Measurements from ENCODE around the gene NKX6-1.

DNA sequence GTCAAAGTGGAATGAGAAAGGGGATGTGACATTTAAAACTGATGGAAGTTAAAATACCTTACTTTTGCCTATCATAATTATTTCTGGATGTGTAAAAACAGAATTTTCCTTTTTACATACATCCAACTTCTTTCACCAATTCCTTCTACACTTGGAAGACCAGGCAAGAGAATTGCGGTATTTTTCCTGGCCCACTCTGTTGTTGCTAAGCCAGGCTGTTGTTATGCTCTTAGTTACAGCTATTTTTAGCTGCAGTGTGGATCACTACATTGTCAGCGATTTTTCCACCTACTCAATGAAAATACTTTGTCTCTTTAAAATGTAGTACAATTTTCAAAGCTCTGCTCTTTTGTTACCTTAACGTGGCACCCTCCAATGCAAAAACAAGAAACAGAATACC is 43.4 kb downstream of the NKX6-1 start:
- TF ChIP-seq, protein P1, sequence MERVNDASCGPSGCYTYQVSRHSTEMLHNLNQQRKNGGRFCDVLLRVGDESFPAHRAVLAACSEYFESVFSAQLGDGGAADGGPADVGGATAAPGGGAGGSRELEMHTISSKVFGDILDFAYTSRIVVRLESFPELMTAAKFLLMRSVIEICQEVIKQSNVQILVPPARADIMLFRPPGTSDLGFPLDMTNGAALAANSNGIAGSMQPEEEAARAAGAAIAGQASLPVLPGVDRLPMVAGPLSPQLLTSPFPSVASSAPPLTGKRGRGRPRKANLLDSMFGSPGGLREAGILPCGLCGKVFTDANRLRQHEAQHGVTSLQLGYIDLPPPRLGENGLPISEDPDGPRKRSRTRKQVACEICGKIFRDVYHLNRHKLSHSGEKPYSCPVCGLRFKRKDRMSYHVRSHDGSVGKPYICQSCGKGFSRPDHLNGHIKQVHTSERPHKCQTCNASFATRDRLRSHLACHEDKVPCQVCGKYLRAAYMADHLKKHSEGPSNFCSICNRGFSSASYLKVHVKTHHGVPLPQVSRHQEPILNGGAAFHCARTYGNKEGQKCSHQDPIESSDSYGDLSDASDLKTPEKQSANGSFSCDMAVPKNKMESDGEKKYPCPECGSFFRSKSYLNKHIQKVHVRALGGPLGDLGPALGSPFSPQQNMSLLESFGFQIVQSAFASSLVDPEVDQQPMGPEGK (CRISPR knock-in tag; IDR thresholded peaks at IDR 0.05; ENCODE audit: borderline replicate concordance), result no peak
- no peak for TF ChIP-seq BACH2 (CRISPR knock-in tag; IDR thresholded peaks at IDR 0.05; ENCODE audit: borderline replicate concordance)
- no peak for TF ChIP-seq ZFP3 (CRISPR knock-in tag; IDR thresholded peaks at IDR 0.05)
- no peak for TF ChIP-seq TCF4 (CRISPR knock-in tag; IDR thresholded peaks at IDR 0.05; ENCODE audit: borderline replicate concordance)
- no peak for TF ChIP-seq ZNF70 (CRISPR knock-in tag; IDR thresholded peaks at IDR 0.05)
- no peak for TF ChIP-seq SNAI2 (CRISPR knock-in tag; IDR thresholded peaks at IDR 0.05)
- TF ChIP-seq, protein P2, sequence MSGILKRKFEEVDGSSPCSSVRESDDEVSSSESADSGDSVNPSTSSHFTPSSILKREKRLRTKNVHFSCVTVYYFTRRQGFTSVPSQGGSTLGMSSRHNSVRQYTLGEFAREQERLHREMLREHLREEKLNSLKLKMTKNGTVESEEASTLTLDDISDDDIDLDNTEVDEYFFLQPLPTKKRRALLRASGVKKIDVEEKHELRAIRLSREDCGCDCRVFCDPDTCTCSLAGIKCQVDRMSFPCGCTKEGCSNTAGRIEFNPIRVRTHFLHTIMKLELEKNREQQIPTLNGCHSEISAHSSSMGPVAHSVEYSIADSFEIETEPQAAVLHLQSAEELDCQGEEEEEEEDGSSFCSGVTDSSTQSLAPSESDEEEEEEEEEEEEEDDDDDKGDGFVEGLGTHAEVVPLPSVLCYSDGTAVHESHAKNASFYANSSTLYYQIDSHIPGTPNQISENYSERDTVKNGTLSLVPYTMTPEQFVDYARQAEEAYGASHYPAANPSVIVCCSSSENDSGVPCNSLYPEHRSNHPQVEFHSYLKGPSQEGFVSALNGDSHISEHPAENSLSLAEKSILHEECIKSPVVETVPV (CRISPR knock-in tag; IDR thresholded peaks at IDR 0.05), result no peak
- no peak for TF ChIP-seq PPARA (CRISPR knock-in tag; IDR thresholded peaks at IDR 0.05; ENCODE audit: borderline replicate concordance)

Data from SK-N-SH treated with all-trans-retinoic acid at 6 μM for 48 hours (cell line).